HG03139 (cell line): ENCODE measurements around the gene CCDC124.
"Not testable (repeated sequence)": the region's sequence is repeated elsewhere in the genome, so short reads cannot be mapped to it uniquely, and the experiment has no call there.

ENCODE experiments used
- ATAC-seq: cut with Tn5 transposase; IDR thresholded peaks from one replicate; pipeline ENCODE4 v1.9.1; 2021; ENCODE audit not compliant: unreplicated experiment

The CCDC124 gene, protein sequence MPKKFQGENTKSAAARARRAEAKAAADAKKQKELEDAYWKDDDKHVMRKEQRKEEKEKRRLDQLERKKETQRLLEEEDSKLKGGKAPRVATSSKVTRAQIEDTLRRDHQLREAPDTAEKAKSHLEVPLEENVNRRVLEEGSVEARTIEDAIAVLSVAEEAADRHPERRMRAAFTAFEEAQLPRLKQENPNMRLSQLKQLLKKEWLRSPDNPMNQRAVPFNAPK

DNA sequence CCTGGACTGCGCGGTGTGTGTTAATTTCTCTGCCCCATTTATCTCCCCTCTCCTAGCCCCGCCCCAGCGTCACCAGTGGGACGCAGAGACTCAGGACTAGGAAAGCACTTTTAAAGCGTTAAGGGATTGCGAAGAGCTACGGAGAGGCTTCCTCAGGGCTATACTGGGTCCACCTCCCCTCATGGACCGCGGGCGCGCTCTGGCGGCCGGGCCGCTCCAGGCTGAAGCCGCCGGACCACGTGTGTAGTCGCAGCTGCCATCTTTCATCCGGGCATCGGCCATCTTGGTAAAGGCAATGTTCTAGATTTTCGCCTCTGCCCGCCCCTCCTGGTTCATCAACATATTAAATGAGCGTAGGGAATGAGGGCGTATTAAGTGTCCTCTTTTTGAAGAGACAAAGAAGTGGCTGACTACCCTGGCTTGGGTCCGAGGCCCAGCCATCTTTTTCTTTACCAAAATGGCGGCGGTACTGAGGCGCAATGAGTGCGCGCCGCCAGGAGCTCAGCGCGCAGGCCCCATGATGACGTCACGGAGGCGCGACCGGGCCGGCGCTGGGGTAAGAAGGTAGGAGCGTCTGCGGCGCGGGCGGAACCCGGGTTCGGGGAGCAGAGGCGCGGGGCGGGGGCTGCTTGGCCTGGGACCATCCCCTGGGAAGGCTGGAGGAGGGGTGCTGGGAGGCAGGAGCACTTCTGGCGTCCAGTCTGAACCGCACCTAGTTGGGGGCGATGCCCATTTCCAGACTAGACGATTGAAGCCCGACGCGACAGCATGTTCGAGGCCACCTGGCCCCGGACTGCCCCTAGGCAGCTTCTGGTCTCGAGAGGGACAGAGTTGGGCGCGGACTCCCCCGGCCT, at the start of gene CCDC124:
Gene CCDC124, plus strand, starts transcription at position 531 of the 854 bp plus-strand sequence. CDS start 3,406 bp downstream, outside the sequence.
- ATAC-seq = peak; percentile 71

- ATAC-seq = no peak
These were observed 49.0 kb upstream of the CCDC124 start for GRCh38 chr19:17883627-17884410.

DNA sequence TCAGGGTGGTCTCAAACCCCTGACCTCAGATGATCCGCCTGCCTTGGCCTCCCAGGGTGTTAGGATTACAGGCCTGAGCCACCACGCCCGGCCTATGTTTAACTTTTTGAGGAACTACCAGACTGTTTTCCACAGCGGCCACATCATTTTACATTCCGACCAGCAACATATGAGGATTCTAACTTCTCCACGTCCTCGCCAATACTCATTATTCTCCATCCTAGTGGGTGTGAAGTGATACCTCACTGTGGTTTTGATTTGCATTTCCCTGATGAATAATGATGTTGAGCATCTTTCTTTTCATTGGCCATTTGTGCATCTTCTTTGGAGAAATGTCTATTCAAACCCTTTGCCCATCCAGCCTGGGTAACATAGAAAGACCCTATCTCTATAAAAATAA, 46.3 kb upstream of the CCDC124 start:
- ATAC-seq = no peak

- not testable (repeated sequence) for ATAC-seq
These were observed 45.6 kb upstream of the CCDC124 start for GRCh38 chr19:17887221-17887620.

- no peak for ATAC-seq
These were observed 44.6 kb upstream of the CCDC124 start for GRCh38 chr19:17888260-17888659.

GRCh38 chr19:17889609-17890214, 43.1 kb upstream of the CCDC124 start:
- no peak for ATAC-seq

DNA sequence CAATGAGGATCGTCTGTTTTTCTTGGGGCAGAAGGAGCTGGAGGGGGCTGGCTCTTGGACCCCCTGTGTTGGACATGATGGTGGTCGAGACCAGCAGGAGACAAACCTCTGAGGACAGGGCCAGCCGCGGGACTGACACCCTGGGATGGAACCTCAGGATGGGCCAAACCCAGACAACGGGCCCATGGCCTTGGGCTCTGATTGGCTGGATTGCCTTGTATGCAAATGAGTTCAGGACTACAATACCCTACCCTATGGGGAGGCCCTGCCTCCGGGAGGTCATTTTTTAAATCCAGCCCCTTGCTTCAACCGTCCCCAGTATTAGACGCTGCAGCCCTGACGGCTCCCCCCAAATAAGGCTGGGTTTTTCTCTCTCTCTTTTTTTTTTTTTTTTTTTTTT, 39.0 kb upstream of the CCDC124 start:
- no peak for ATAC-seq

GRCh38 chr19:17902701-17903100, 30.1 kb upstream of the CCDC124 start:
- ATAC-seq = no peak

GRCh38 chr19:17908244-17908643, 24.6 kb upstream of the CCDC124 start:
- no peak for ATAC-seq

GRCh38 chr19:17909003-17909732, 23.6 kb upstream of the CCDC124 start:
- ATAC-seq = no peak

DNA sequence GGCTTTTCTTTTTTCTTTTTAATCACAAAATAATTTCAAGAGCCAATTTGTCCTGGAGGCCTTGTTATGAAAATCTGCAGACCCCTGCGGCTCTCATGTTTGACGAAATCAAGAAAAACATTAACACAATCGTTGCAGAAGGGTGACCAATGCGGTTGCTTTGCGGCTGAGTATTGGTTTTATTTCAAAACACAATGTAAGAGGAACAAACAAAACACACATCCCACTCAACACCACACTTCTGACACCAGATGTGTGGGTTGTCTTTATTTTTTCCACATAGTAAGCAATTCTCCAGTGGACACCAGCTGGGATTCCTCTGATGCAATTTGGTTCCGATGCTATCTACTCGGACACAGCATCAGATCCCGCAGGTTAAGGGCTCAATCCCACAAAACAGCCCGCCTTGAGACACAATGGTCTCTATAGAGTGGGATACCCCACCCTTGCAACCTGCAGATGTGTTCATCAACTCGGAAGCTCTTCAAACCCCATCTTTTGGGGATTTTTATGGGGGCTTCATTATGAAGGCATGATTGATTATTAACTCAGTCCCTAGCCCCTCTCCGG, 21.9 kb upstream of the CCDC124 start:
- ATAC-seq = no peak

- no peak for ATAC-seq
These were observed 16.7 kb upstream of the CCDC124 start for GRCh38 chr19:17915940-17916593.

DNA sequence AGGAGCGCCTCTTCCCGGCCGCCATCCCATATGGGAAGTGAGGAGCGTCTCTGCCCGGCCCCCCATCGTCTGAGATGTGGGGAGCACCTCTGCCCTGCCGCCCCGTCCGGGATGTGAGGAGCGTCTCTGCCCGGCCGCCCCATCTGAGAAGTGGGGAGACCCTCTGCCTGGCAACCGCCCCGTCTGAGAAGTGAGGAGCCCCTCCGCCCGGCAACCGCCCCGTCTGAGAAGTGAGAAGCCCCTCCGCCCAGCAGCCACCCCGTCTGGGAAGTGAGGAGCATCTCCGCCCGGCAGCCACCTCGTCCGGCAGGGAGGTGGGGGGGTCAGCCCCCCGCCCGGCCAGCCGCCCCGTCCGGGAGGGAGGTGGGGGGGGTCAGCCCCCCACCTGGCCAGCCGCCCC, 14.7 kb upstream of the CCDC124 start:
- not testable (repeated sequence) for ATAC-seq

GRCh38 chr19:17919122-17919521, 13.7 kb upstream of the CCDC124 start:
- ATAC-seq = not testable (repeated sequence)

DNA sequence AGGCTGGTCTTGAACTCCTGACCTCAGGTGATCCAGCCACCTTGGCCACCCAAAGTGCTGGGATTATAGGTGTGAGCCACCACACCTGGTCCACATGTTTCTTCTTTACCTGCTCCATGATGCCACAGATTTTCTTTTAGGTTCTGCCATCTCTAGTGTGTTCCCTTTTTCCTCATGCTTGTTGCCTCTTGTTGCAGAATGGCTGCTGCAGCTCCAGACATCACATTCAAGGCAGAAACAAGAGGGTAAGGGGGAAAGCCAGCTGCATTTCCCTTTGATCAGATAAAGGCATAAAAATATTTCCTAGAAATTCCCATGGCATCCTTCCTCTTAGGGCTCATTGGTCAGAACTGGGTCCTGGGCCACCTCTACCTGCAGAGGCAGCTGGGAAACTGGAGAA, 12.3 kb upstream of the CCDC124 start:
- no peak for ATAC-seq

DNA sequence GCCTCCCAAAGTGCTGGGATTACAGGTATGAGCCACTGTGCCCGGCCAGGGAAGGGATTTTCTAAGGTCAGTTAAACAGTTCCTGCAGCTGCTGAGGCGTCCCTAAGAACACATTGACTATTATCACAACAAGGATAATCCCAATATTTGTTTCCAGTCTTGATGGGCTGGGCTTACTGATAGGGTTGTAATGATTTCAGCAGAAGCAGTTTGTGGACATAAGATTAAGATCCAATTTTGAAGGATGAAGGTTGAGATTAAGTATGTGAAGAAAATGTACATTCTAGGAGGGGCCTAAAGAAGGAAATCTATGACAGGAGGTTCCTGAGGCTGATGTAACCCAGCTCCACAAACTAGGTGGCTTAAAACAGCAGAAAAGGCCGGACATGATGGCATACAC, 10.7 kb upstream of the CCDC124 start:
- no peak for ATAC-seq

DNA sequence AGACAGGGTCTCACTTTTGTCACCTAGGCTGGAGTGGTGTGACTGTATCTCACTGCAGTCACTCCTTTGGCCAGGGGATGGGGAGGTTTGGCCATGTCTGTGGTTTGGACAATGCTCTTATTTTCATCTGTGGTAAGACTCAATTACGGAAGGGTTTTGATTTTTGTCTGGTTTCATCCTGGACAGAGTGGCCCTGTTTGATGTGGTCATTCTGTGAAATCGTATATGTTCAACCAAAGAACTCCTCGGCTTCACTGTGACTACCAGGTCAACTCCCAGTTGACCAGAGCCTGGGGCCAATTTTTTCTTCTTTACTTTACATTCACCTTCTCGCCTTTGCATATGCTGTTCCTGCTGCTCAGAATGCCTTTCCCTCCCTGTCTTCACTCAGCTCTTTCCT, 6.8 kb upstream of the CCDC124 start:
- no peak for ATAC-seq

DNA sequence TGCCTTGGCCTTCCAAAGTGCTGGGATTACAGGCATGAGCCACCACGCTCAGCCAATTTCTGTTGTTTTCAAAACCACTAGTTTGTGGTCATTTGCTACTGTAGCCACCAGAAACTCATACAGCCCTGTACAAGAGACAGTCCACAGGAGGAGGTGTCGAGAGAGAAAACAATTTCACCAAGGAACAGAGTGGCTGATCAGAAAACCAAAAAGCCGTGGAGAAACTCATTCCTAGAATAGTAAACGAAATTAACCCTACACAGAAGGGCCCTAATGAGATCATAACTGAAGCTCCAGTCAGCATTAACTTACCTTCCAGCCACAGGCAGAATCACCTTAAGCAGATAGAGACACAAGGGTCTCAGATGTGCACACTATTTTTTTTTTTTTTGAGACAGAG, 3.8 kb upstream of the CCDC124 start:
- ATAC-seq = no peak

- no peak for ATAC-seq
These were observed 1.2 kb upstream of the CCDC124 start for GRCh38 chr19:17931532-17932191.
